Pons (tissue), 1 donor: ENCODE results near the gene SHOC1.
"Not testable (repeated sequence)": the region's sequence is repeated elsewhere in the genome, so short reads cannot be mapped to it uniquely, and the experiment has no call there.

Experiments used
- DNase-seq: peaks from one replicate; pipeline ENCODE4 v3.0.0-alpha.2; 2016; ENCODE audit warnings: low spot score

SHOC1 gene

GRCh38 chr9:111794835-111795556 is at the start of gene SHOC1:
Gene SHOC1, minus strand, starts transcription at chr9:111794937. Its CDS starts 3,519 bp downstream, at chr9:111791418.
- no peak for DNase-seq

GRCh38 chr9:111843971-111844370 is 49.2 kb upstream of the SHOC1 start:
- DNase-seq, result no peak

GRCh38 chr9:111842313-111842712 is 47.6 kb upstream of the SHOC1 start:
- DNase-seq, result no peak

- no peak for DNase-seq
Observed at GRCh38 chr9:111840442-111840841, 45.7 kb upstream of the SHOC1 start.

- DNase-seq, result no peak
Observed at GRCh38 chr9:111839987-111840386, 45.2 kb upstream of the SHOC1 start.

GRCh38 chr9:111839387-111839786 is 44.6 kb upstream of the SHOC1 start:
- DNase-seq, result no peak

- no peak for DNase-seq
Observed at GRCh38 chr9:111838439-111838838, 43.7 kb upstream of the SHOC1 start.

GRCh38 chr9:111836311-111836710 is 41.6 kb upstream of the SHOC1 start:
- no peak for DNase-seq

- no peak for DNase-seq
Observed at GRCh38 chr9:111833941-111834340, 39.2 kb upstream of the SHOC1 start.

GRCh38 chr9:111832449-111832848 is 37.7 kb upstream of the SHOC1 start:
- no peak for DNase-seq

GRCh38 chr9:111831371-111832108 is 36.8 kb upstream of the SHOC1 start:
- DNase-seq, result no peak

GRCh38 chr9:111828193-111828592 is 33.5 kb upstream of the SHOC1 start:
- peak; percentile 1 for DNase-seq

GRCh38 chr9:111825468-111826145 is 30.9 kb upstream of the SHOC1 start:
- no peak for DNase-seq

GRCh38 chr9:111821006-111821528 is 26.3 kb upstream of the SHOC1 start:
- no peak for DNase-seq

- DNase-seq, result no peak
Observed at GRCh38 chr9:111819360-111819759, 24.6 kb upstream of the SHOC1 start.

- DNase-seq, result no peak
Observed at GRCh38 chr9:111815285-111816070, 20.7 kb upstream of the SHOC1 start.

- no peak for DNase-seq
Observed at GRCh38 chr9:111812337-111812736, 17.6 kb upstream of the SHOC1 start.

GRCh38 chr9:111810908-111811307 is 16.2 kb upstream of the SHOC1 start:
- no peak for DNase-seq

GRCh38 chr9:111810415-111810814 is 15.7 kb upstream of the SHOC1 start:
- DNase-seq, result not testable (repeated sequence)

GRCh38 chr9:111807197-111807596 is 12.5 kb upstream of the SHOC1 start:
- DNase-seq, result no peak

GRCh38 chr9:111806259-111806658 is 11.5 kb upstream of the SHOC1 start:
- DNase-seq, result no peak

GRCh38 chr9:111805830-111806241 is 11.1 kb upstream of the SHOC1 start:
- DNase-seq, result no peak
